Body of pancreas (tissue), 4 donors: ENCODE measurements around the gene MAP3K6. TPM values are rescaled to one million over a fixed set of nuclear protein-coding genes. Genes with fewer than 3 reads are reported as not detected.
A peak's percentile ranks its signal among the peaks of the same experiment; 100 is the strongest.

Experiments used
- ATAC-seq: fragments of 150-250 bp; one replicate; pipeline ENCODE4 v1.9.1; 2016
- DNase-seq, 4 donors: peaks; one replicate each; pipeline ENCODE4 v3.0.0-alpha.2; 2019
- H3K27ac ChIP-seq, 4 donors: fragments of 200-600 bp; sonication (generic); 1 replicate in 3 of 4; 2 replicates in 1 of 4; pipeline versions ENCODE4 v1.5.1 to v1.6.1; 2016 to 2019; ENCODE audit warnings: mild to moderate bottlenecking in 1 of 4, mixed read lengths in 1 of 4, moderate library complexity in 1 of 4
- H3K27me3 ChIP-seq, 2 donors: fragments of 200-600 bp; sonication (generic); one replicate each; pipeline ENCODE4 v1.6.0; 2016; ENCODE audit warnings: mild to moderate bottlenecking in 1 of 2
- H3K36me3 ChIP-seq, 2 donors: fragments of 200-600 bp; sonication (generic); replicated peaks in 1 of 2; 2 replicates each; pipeline ENCODE4 v1.5.1; 2016; ENCODE audit warnings: low read depth in 2 of 2; ENCODE audit not compliant: insufficient read depth in 1 of 2
- H3K4me1 ChIP-seq: fragments of 200-600 bp; sonication (generic); one replicate; pipeline ENCODE4 v1.6.0; 2016
- H3K4me3 ChIP-seq, 2 donors: fragments of 200-600 bp; sonication (generic); 1 replicate in 1 of 2; 2 replicates in 1 of 2; pipeline ENCODE4 v1.5.1; 2016 to 2019
- H3K9me3 ChIP-seq, 3 donors: fragments of 200-600 bp; sonication (generic); 1 replicate in 2 of 3; 2 replicates in 1 of 3; pipeline ENCODE4 v1.5.1; 2016
- CTCF ChIP-seq, 7 experiments: fragments of 450-650 bp in 4 of 7; fragments of 200-600 bp in 3 of 7; sonication (generic) in 3 of 7; IDR thresholded peaks; one replicate each; pipeline ENCODE4 v1.5.1; 2016 to 2019; ENCODE audit warnings: antibody characterized with exemption in 7 of 7
- POLR2A ChIP-seq, 3 donors: fragments of 450-650 bp; IDR thresholded peaks; one replicate each; pipeline ENCODE4 v1.6.1; 2016; ENCODE audit warnings: antibody characterized with exemption in 3 of 3, mild to moderate bottlenecking in 2 of 3
- WGBS, 2 donors: methylation state at CpG; one replicate each; pipeline ENCODE4 v1.1.5; 2017; 5-methylcytosine and 5-hydroxymethylcytosine counted together
- intact Hi-C: fragments of 100-400 bp; cut with DNase I; formaldehyde crosslinking; loops from one replicate; pipeline ENCODE4 v1.15.1; 2023
- total RNA-seq, 2 donors: library from RNA; depleted of rRNA; stranded (reverse); fragments of >200 nt; gene quantifications; one replicate each; pipeline ENCODE4 v1.1.0, GENCODE V29; 2016

MAP3K6 gene
- total RNA-seq, 2 donors from 2014 or later, result 28.8 to 31.3 TPM

DNA sequence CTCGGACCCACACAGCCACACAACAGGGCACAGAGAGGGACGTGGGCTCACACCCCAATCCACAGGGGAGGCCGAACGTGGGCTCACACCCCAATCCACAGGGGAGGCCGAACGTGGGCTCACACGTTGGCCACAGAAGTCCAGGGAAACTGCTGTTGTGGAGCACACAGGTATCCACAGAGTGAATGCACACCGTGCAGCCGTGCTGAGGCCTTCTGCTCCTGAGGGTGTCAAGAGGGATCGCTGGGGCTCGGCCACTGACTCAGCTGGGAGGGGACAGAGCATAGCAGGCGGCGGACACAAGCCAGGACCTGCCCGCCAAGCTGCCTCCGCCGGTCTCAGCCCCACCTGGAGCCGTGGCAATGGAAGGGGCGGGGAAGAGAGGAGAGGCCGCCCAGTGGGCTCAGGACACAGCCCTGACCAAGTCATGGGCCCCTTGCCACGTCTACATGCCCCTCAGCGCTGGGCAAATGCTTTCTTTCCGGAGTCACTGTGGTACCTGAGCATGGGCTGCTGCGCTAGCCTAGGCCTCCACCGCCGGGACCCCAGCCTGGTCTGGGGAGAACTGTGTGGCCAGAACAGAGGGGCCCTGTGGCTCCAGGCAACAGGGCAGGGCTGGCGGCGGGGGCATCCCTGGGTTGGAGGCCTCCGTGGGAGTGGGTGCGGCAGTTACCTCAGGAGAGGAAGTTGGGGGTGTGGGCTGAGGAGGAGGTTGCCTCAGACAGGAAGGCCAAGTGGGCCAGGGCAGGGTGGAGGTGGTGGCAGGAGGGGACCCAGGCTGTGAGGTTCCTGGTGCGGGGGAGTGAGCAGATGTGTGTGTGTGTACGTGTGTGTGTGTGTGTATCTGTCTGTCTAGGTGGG lies 23.8 kb downstream of the MAP3K6 start:
- ATAC-seq, result peak; percentile 70
- no peaks in the 10 kb centered on the region for H3K27me3 ChIP-seq
- H3K9me3 ChIP-seq, result no peaks in the 10 kb centered on the region
- H3K4me3 ChIP-seq, result peak overlapping the region; percentile 37 to 63
- TF ChIP-seq CTCF (IDR thresholded peaks at IDR 0.05), result no peak
- TF ChIP-seq POLR2A (IDR thresholded peaks at IDR 0.05), result peak; percentile 53 to 64 (median 55)
- H3K27ac ChIP-seq, result peak overlapping the region; percentile 69 to 85 (median 82)
- WGBS, 2 donors, result 15 to 18% methylated on average over 5 to 31 of the region's 31 CpGs
- peak; percentile 69 to 88 (median 80) for DNase-seq
- H3K4me1 ChIP-seq, result peaks cover 27% of the 10 kb centered on the region
- intact Hi-C loops, result no loop called here
- no peaks in the 10 kb centered on the region for H3K36me3 ChIP-seq

GRCh38 chr1:27342391-27342777 lies 24.4 kb downstream of the MAP3K6 start:
- intact Hi-C loops, result no loop called here
- H3K4me3 ChIP-seq, result peak overlapping the region; percentile 37 to 63
- TF ChIP-seq CTCF (IDR thresholded peaks at IDR 0.05) (no peak), POLR2A (IDR thresholded peaks at IDR 0.05) (no peak)
- ATAC-seq (peak; percentile 19), DNase-seq (no peak)
- no peaks in the 10 kb centered on the region for H3K36me3 ChIP-seq
- no peaks in the 10 kb centered on the region for H3K27me3 ChIP-seq
- H3K4me1 ChIP-seq, result peaks cover 27% of the 10 kb centered on the region
- no peaks in the 10 kb centered on the region for H3K9me3 ChIP-seq
- peak overlapping the region; percentile 69 to 85 (median 82) for H3K27ac ChIP-seq
- WGBS, 2 donors, result 13% methylated on average over 8 of the region's 8 CpGs; no CpG with 5 or more reads in 1 of the 2 donors

DNA sequence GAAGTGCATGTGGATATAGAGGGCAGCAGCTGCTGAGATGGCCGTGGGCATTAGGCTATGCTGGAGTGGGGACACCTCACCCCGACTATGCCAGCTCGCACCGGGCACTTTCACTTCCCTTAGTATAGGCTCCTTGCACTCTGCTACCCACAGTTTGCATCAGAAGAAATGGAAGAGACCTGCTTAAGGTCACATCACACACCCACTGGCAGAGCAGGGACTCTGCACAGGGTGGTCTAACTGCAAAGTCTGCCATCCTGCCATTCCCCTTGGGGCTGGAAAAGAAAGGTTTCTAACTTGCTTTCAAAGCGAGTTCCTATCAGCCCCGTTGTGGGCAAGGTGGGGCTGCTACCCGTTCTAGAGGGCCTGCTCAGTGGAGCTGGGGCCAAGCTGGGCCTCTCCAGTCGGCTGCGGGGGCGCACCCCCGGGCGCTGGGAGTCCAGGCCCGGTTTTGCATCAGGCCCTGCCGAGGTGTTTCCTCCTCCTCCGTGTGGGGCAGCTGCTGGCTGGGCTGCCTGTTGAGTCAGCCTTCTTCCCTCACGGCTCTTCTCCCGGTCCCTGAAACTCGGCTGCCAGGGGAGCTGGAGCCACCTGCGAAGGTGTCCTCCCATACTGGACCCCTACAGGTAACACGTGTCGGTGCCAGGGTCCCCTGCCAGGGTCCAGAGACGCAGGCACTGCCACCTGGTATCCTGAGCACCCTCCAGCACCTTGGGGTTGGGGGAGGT lies 25.1 kb downstream of the MAP3K6 start, which contains the start of gene SYTL1:
Gene SYTL1, plus strand, starts transcription at position 498 of the 728 bp plus-strand sequence. CDS start 3,313 bp downstream, outside the sequence.
- Histone ChIP-seq H3K27me3 (no peaks in the 10 kb centered on the region), H3K9me3 (no peaks in the 10 kb centered on the region), H3K4me1 (peaks cover 27% of the 10 kb centered on the region), H3K4me3 (peak within 1 kb of the TSS; percentile 37 to 63), H3K27ac (peak within 1 kb of the TSS; percentile 69 to 85 (median 82)), H3K36me3 (no peaks in the 10 kb centered on the region)
- 13 to 41% methylated on average over 7 to 22 of the region's 22 CpGs for WGBS, 2 donors
- ATAC-seq (peak; percentile 86), DNase-seq (peak; percentile 79 to 88 (median 84))
- TF ChIP-seq CTCF (IDR thresholded peaks at IDR 0.05), result peak in 1 of 7 experiments; percentile 7
- peak; percentile 51 to 79 (median 73) for TF ChIP-seq POLR2A (IDR thresholded peaks at IDR 0.05)
- intact Hi-C loops, result no loop called here

GRCh38 chr1:27339213-27339612 lies 27.5 kb downstream of the MAP3K6 start:
- TF ChIP-seq CTCF (IDR thresholded peaks at IDR 0.05) (no peak), POLR2A (IDR thresholded peaks at IDR 0.05) (no peak)
- Histone ChIP-seq H3K36me3 (peaks cover 0 to 8% of the 10 kb centered on the region in 2 donors), H3K4me1 (peaks cover 18% of the 10 kb centered on the region), H3K27me3 (no peaks in the 10 kb centered on the region), H3K4me3 (no peak overlapping the region), H3K27ac (no peak overlapping the region), H3K9me3 (no peaks in the 10 kb centered on the region)
- 51 to 54% methylated on average over 5 of the region's 5 CpGs for WGBS, 2 donors
- no peak for ATAC-seq
- DNase-seq, result no peak
- intact Hi-C loops, result no loop called here
